Activated CD4-positive, alpha-beta T cell treated with anti-CD3 and anti-CD28 coated beads, Interleukin-10, Interleukin-2, amounts not matched to agents 100 ng/mL and 50 ng/mL, durations not matched to agents 16 hours and 8 hours (primary cell): ENCODE data around the gene BLOC1S4.
"Not testable (repeated sequence)": the region's sequence is repeated elsewhere in the genome, so short reads cannot be mapped to it uniquely, and the experiment has no call there.

Source experiments
- DNase-seq: peaks from one replicate; pipeline ENCODE4 v3.0.0-alpha.2; 2020

Gene BLOC1S4

GRCh38 chr4:6746721-6747293, 30.8 kb downstream of the BLOC1S4 start:
- DNase-seq = no peak

DNA sequence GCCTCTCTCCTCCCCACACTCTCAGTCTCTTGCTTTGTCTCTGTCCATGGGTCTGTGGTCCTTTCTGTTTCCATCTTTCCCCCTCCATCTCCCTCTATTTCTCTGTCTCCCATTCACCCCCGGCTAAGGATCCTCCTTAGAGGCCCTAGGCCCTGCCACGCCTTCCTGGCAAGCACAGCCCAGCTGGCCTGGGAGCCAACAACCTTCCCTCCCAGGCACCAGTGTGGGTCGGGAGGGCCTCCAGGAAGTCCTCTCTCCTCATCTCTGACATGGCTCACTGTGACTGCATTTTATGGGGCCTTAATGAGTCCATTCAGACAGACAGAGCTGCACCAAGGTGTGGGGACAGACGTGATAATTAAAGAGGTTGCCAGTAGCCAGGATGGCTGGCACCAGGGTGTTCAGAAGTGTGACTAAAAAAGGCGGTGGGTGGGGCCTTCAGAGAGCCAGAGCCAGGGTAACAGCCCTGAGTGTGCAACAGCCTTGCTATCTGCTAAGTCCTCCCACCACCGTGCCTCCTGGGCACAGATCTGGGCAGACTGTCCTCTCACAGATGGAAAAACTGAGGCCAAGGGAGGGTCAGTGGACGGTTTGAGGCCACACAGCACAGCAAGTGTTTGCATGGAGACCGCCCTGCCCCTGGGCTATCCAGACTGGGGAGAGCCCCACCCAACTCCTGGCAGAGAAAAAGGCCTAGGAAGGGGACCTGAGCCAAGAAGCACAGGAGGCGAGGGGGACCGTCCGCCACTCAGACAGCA, 31.5 kb downstream of the BLOC1S4 start:
- DNase-seq = no peak

- DNase-seq = no peak
These were observed 32.3 kb downstream of the BLOC1S4 start for GRCh38 chr4:6748286-6748685.

GRCh38 chr4:6749340-6750171, 33.6 kb downstream of the BLOC1S4 start:
- no peak for DNase-seq

DNA sequence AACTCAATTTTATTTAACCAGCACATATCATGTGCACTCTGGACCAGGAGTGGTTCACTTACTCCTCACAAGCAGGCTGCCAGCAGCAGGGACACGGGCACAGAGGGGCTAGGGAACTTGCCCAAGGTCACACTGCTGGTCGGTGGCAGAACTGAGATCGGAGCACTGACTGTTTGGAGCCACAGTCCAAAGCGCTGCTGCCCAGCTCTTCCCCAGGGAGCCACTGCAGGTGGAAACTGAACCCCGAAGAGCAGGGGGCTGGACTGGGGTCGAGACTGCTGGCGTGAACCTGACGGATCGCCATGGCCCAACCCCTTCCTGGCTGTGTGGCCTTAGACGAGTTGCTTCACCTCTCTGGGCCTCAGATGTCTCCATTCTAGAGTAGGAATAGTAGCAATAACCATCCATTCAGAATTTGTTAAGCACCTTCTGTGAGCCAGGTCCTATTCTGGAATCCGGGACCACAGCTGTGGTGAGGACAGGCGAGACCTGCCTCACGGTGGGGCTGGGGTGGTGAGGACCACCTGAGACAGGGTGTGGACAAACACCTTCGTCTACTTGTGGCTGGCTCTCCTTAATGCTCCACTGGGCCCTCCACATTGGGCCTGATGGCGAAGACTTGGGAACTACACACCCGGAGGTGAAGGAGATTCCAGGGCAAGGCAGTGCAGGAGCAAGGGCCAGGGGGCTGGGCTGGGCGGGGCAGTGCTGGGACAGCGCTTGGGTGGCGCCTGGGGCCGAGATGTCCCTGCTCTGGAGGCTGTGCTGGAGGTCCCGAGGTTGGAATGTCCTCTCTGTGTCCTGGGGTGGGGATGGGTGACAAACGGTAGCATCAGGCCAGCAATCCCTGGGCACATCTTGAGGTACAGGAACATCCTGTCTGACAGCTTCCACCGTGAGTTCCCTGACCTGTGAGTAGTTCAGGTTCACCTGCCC, 34.6 kb downstream of the BLOC1S4 start:
- no peak for DNase-seq

GRCh38 chr4:6751611-6752485, 35.9 kb downstream of the BLOC1S4 start:
- peak; percentile 15 for DNase-seq

DNA sequence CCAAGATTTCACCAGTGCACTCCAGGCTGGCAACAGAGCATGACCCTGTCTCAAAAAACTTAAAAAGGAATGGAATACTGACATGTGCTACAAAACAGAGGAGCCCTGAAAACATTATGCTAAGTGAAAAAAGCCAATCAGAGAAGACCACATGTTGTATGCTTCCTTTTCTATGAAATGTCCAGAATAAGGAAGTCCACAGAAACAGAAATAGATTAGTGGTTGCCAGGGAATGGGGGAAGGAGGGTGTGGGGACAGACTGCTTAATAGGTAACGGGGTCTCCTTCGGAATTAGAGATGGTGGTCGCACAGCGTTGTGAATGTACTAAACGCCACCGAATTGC, 36.5 kb downstream of the BLOC1S4 start:
- DNase-seq = no peak

GRCh38 chr4:6753103-6753560, 37.2 kb downstream of the BLOC1S4 start:
- no peak for DNase-seq

- DNase-seq = no peak
These were observed 37.9 kb downstream of the BLOC1S4 start for GRCh38 chr4:6753891-6754290.

- no peak for DNase-seq
These were observed 38.6 kb downstream of the BLOC1S4 start for GRCh38 chr4:6754481-6755087.

- no peak for DNase-seq
These were observed 39.2 kb downstream of the BLOC1S4 start for GRCh38 chr4:6755088-6755753.

GRCh38 chr4:6756345-6756744, 40.4 kb downstream of the BLOC1S4 start:
- not testable (repeated sequence) for DNase-seq

- no peak for DNase-seq
These were observed 42.8 kb downstream of the BLOC1S4 start for GRCh38 chr4:6758728-6759127.

DNA sequence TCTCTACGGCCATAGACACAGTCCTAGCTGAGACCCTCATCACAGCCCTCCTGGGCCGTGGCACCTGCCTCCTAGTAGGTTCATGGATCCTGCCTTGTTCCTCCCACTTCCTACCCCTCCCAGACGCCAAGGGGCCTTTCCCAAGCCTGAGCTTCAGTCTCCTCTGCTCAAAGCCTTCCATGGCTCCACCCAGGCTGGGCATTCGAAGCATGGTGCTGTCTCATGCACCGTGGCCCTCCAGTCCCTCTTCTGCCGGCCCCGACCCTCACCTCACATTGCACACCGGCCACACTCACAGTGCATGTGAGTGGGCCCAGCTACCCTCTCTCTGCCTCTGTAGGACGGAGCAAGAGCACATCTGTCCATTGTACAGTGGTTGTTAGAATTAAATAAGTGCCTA, 44.9 kb downstream of the BLOC1S4 start:
- DNase-seq = no peak

- DNase-seq = no peak
These were observed 46.0 kb downstream of the BLOC1S4 start for GRCh38 chr4:6761649-6762615.

DNA sequence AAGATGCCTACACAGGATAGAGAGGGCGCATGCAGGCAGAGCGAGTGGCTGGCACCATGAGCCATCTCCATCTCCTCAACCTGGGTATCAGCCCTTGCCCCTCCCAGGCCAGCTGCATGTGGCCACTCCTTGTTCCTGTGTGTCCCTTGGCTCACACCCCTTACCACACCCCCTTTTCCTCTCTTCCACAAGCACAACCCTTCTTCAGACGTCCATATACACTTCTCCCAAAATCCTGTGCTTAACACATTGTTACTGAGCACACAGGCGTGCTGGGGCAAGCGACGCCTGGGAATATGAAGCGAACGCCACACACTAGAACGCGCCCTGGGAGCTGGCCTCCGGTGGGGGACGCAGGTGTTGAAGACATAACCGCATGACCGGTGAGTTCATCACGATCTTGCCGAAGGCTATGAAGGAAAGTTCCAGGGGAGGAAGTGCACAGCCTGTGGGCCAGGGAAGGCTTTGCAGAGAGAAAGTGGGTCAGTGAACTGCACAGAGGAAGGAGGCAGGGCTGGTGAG, 47.4 kb downstream of the BLOC1S4 start:
- no peak for DNase-seq

- DNase-seq = no peak
These were observed 49.1 kb downstream of the BLOC1S4 start for GRCh38 chr4:6764976-6765620.

DNA sequence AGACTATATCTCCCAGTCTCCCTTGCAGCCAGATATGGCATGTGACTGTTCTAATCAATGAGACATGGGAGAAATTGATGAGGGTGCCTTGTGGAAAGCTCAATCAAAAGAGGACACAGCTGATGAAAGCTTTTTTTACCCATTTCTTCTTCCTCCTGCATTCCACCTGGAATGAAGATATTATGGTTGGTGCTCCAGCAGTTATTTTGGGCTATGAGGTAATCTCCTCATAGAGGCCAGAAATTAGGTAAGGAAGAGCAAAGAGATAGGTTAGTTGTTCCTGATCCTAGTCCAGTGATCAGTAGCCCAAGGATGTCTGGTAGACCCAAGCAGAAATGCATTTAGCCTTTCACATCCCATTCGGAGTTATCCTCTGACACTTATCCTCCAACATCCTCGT, 49.7 kb downstream of the BLOC1S4 start:
- DNase-seq = no peak
